HG02970 (cell line): ENCODE results near the gene TAP2.
"Not testable (repeated sequence)": the region's sequence is repeated elsewhere in the genome, so short reads cannot be mapped to it uniquely, and the experiment has no call there.

ENCODE experiments used
- ATAC-seq: cut with Tn5 transposase; IDR thresholded peaks from one replicate; pipeline ENCODE4 v1.9.1; 2021; ENCODE audit warnings: mild to moderate bottlenecking, moderate library complexity, moderate number of reproducible peaks; ENCODE audit not compliant: unreplicated experiment, low FRiP score

Gene TAP2

GRCh38 chr6:32836873-32837272, 1.7 kb downstream of the TAP2 start:
- ATAC-seq, result no peak

- ATAC-seq, result no peak
Measured at GRCh38 chr6:32835167-32835893, 3.2 kb downstream of the TAP2 start.

GRCh38 chr6:32833664-32834063, 4.9 kb downstream of the TAP2 start:
- no peak for ATAC-seq

GRCh38 chr6:32832535-32832934, 6.0 kb downstream of the TAP2 start:
- no peak for ATAC-seq

GRCh38 chr6:32830936-32831335, 7.6 kb downstream of the TAP2 start:
- no peak for ATAC-seq

GRCh38 chr6:32830017-32830416, 8.5 kb downstream of the TAP2 start:
- no peak for ATAC-seq

GRCh38 chr6:32829495-32829894, 9.0 kb downstream of the TAP2 start:
- no peak for ATAC-seq

- ATAC-seq, result no peak
Measured at GRCh38 chr6:32827025-32827424, 11.5 kb downstream of the TAP2 start.

GRCh38 chr6:32825966-32826365, 12.6 kb downstream of the TAP2 start:
- no peak for ATAC-seq

GRCh38 chr6:32819729-32820128, 18.8 kb downstream of the TAP2 start:
- no peak for ATAC-seq

GRCh38 chr6:32818867-32819266, 19.7 kb downstream of the TAP2 start:
- no peak for ATAC-seq

- ATAC-seq, result no peak
Measured at GRCh38 chr6:32816746-32817204, 21.8 kb downstream of the TAP2 start, which contains the start of gene HLA-DOB. HLA-DOB (minus strand) TSS chr6:32817002; CDS start chr6:32816951, 51 bp downstream.

GRCh38 chr6:32815996-32816395, 22.5 kb downstream of the TAP2 start:
- no peak for ATAC-seq

- no peak for ATAC-seq
Measured at GRCh38 chr6:32815115-32815514, 23.4 kb downstream of the TAP2 start.

- no peak for ATAC-seq
Measured at GRCh38 chr6:32814145-32814544, 24.4 kb downstream of the TAP2 start.

GRCh38 chr6:32809171-32809570, 29.4 kb downstream of the TAP2 start:
- ATAC-seq, result no peak

GRCh38 chr6:32807020-32807580, 31.4 kb downstream of the TAP2 start:
- no peak for ATAC-seq

GRCh38 chr6:32805404-32805803, 33.1 kb downstream of the TAP2 start:
- ATAC-seq, result not testable (repeated sequence)

- no peak for ATAC-seq
Measured at GRCh38 chr6:32803416-32803815, 35.1 kb downstream of the TAP2 start.

GRCh38 chr6:32799740-32800139, 38.8 kb downstream of the TAP2 start:
- ATAC-seq, result no peak

GRCh38 chr6:32799168-32799567, 39.4 kb downstream of the TAP2 start:
- no peak for ATAC-seq
